Mesodermal cell (in vitro differentiated cells): ENCODE data around the gene ZNF808.
"Not testable (repeated sequence)": the region's sequence is repeated elsewhere in the genome, so short reads cannot be mapped to it uniquely, and the experiment has no call there.

Experiments used
- H3K27ac ChIP-seq: 2 replicates; pipeline ENCODE4 v1.7.0; 2013; ENCODE audit warnings: mild to moderate bottlenecking, low read depth, low read length, moderate library complexity; ENCODE audit not compliant: severe bottlenecking
- H3K36me3 ChIP-seq: 2 replicates; pipeline ENCODE4 v1.7.1; 2013; ENCODE audit warnings: mild to moderate bottlenecking, low read length, moderate library complexity; ENCODE audit not compliant: control insufficient read depth, insufficient read depth
- H3K4me1 ChIP-seq: one replicate; pipeline ENCODE4 v1.7.1; 2013; ENCODE audit warnings: mild to moderate bottlenecking, low read length; ENCODE audit not compliant: insufficient read depth, control insufficient read depth, poor library complexity, severe bottlenecking
- H3K4me3 ChIP-seq: 2 replicates; pipeline ENCODE4 v1.7.0; 2013; ENCODE audit warnings: low read length, control low read depth, mild to moderate bottlenecking; ENCODE audit not compliant: insufficient read depth, poor library complexity, severe bottlenecking; ENCODE audit errors: extremely low read depth
- H3K9me3 ChIP-seq: 2 replicates; pipeline ENCODE4 v1.7.1; 2013; ENCODE audit warnings: mild to moderate bottlenecking, low read length, moderate library complexity; ENCODE audit not compliant: control insufficient read depth
- WGBS, 2 experiments: methylation state at CpG; one replicate each; pipeline ENCODE4 v1.1.5; 2013; ENCODE audit warnings: missing lambda C conversion rate in 2 of 2; ENCODE audit not compliant: insufficient coverage in 2 of 2; 5-methylcytosine and 5-hydroxymethylcytosine counted together

The ZNF808 gene

GRCh38 chr19:52507266-52507665 lies 20.2 kb upstream of the ZNF808 start:
- Histone ChIP-seq H3K4me3 (no peak overlapping the region), H3K4me1 (no peaks in the 10 kb centered on the region), H3K27ac (no peak overlapping the region), H3K36me3 (no peaks in the 10 kb centered on the region), H3K9me3 (peaks cover 7% of the 10 kb centered on the region)
- 89 to 91% methylated on average over 4 to 5 of the region's 5 CpGs for WGBS, 2 experiments

GRCh38 chr19:52516191-52516590 lies 11.3 kb upstream of the ZNF808 start:
- no peaks in the 10 kb centered on the region for H3K36me3 ChIP-seq
- WGBS, 2 experiments, result 87 to 92% methylated on average over 5 of the region's 5 CpGs
- H3K9me3 ChIP-seq, result peaks cover 6% of the 10 kb centered on the region
- peaks cover 3% of the 10 kb centered on the region for H3K4me1 ChIP-seq
- no peak overlapping the region for H3K4me3 ChIP-seq
- no peak overlapping the region for H3K27ac ChIP-seq

GRCh38 chr19:52518646-52519045 lies 8.8 kb upstream of the ZNF808 start:
- Histone ChIP-seq H3K4me3 (no peak overlapping the region), H3K36me3 (no peaks in the 10 kb centered on the region), H3K9me3 (peaks cover 11% of the 10 kb centered on the region), H3K4me1 (peaks cover 3% of the 10 kb centered on the region), H3K27ac (no peak overlapping the region)
- WGBS, 2 experiments, result 71% methylated on average over 2 of the region's 2 CpGs; no CpG with 5 or more reads in 1 of the 2 experiments

GRCh38 chr19:52519175-52519574 lies 8.3 kb upstream of the ZNF808 start:
- WGBS, 2 experiments, result 61 to 80% methylated on average over 5 of the region's 7 CpGs
- H3K4me1 ChIP-seq, H3K4me3 ChIP-seq, H3K36me3 ChIP-seq, H3K27ac ChIP-seq: not testable (repeated sequence)
- H3K9me3 ChIP-seq, result peaks cover 11% of the 10 kb centered on the region

- 61 to 100% methylated on average over 1 to 4 of the region's 4 CpGs for WGBS, 2 experiments
- H3K36me3 ChIP-seq, result no peaks in the 10 kb centered on the region
- no peak overlapping the region for H3K27ac ChIP-seq
- H3K9me3 ChIP-seq, result peaks cover 11% of the 10 kb centered on the region
- no peak overlapping the region for H3K4me3 ChIP-seq
- H3K4me1 ChIP-seq, result peaks cover 3% of the 10 kb centered on the region
These were observed 7.5 kb upstream of the ZNF808 start for GRCh38 chr19:52520013-52520412.

GRCh38 chr19:52522551-52522950 lies 4.9 kb upstream of the ZNF808 start:
- H3K36me3 ChIP-seq, result no peaks in the 10 kb centered on the region
- H3K4me1 ChIP-seq, result peaks cover 3% of the 10 kb centered on the region
- 86 to 91% methylated on average over 1 to 8 of the region's 14 CpGs for WGBS, 2 experiments
- H3K9me3 ChIP-seq, result peaks cover 11% of the 10 kb centered on the region
- H3K4me3 ChIP-seq, result no peak overlapping the region
- no peak overlapping the region for H3K27ac ChIP-seq

GRCh38 chr19:52524086-52524485 lies 3.4 kb upstream of the ZNF808 start:
- H3K9me3 ChIP-seq, result peaks cover 11% of the 10 kb centered on the region
- no peaks in the 10 kb centered on the region for H3K36me3 ChIP-seq
- H3K27ac ChIP-seq, result no peak overlapping the region
- WGBS, 2 experiments, result 86 to 87% methylated on average over 15 to 19 of the region's 20 CpGs
- no peaks in the 10 kb centered on the region for H3K4me1 ChIP-seq
- no peak overlapping the region for H3K4me3 ChIP-seq

GRCh38 chr19:52527956-52528351 lies 486 bp downstream of the ZNF808 start:
- peaks cover 4% of the 10 kb centered on the region for H3K9me3 ChIP-seq
- peak overlapping the region; percentile 81 for H3K4me3 ChIP-seq
- no peaks in the 10 kb centered on the region for H3K36me3 ChIP-seq
- peak overlapping the region; percentile 66 for H3K27ac ChIP-seq
- WGBS, 2 experiments, result 1 to 2% methylated on average over 23 of the region's 25 CpGs
- no peaks in the 10 kb centered on the region for H3K4me1 ChIP-seq

- no peaks in the 10 kb centered on the region for H3K4me1 ChIP-seq
- no CpG with 5 or more reads among the region's 2 CpGs for WGBS, 2 experiments
These were observed 5.0 kb downstream of the ZNF808 start for GRCh38 chr19:52532480-52532879.

GRCh38 chr19:52533901-52534300 lies 6.4 kb downstream of the ZNF808 start:
- no peaks in the 10 kb centered on the region for H3K9me3 ChIP-seq
- H3K4me1 ChIP-seq, result no peaks in the 10 kb centered on the region
- 82 to 90% methylated on average over 3 to 4 of the region's 5 CpGs for WGBS, 2 experiments
- H3K27ac ChIP-seq, result no peak overlapping the region
- no peak overlapping the region for H3K4me3 ChIP-seq
- H3K36me3 ChIP-seq, result peaks cover 7% of the 10 kb centered on the region

More at GRCh38 chr19:52532480-52532879, 5.0 kb downstream of the ZNF808 start:
- Histone ChIP-seq H3K36me3 (peaks cover 7% of the 10 kb centered on the region), H3K4me3 (no peak overlapping the region), H3K9me3 (no peaks in the 10 kb centered on the region), H3K27ac (no peak overlapping the region)

- H3K4me3 ChIP-seq, result peak overlapping the region; percentile 56
- 0 to 4% methylated on average over 4 to 14 of the region's 15 CpGs for WGBS, 2 experiments
These were observed 7.9 kb downstream of the ZNF808 start for GRCh38 chr19:52535385-52535770.

More at GRCh38 chr19:52535385-52535770, 7.9 kb downstream of the ZNF808 start:
- H3K9me3 ChIP-seq, H3K4me1 ChIP-seq: not testable (repeated sequence)
- Histone ChIP-seq H3K36me3 (peaks cover 14% of the 10 kb centered on the region), H3K27ac (peak overlapping the region; percentile 10)
